Ectodermal cell (in vitro differentiated cells): ENCODE results near the gene MTMR12.
"Not testable (repeated sequence)": the region's sequence is repeated elsewhere in the genome, so short reads cannot be mapped to it uniquely, and the experiment has no call there.

ENCODE experiments used
- H3K27ac ChIP-seq: 2 replicates; pipeline ENCODE4 v1.7.0; 2013; ENCODE audit warnings: mild to moderate bottlenecking, low read depth, low read length; ENCODE audit not compliant: insufficient read depth, poor library complexity, severe bottlenecking
- H3K27me3 ChIP-seq: 2 replicates; pipeline ENCODE4 v1.7.0; 2013; ENCODE audit warnings: mild to moderate bottlenecking, low read length; ENCODE audit not compliant: insufficient read depth, control insufficient read depth, poor library complexity, severe bottlenecking
- H3K36me3 ChIP-seq: one replicate; pipeline ENCODE4 v1.7.0; 2013; ENCODE audit warnings: low read length; ENCODE audit not compliant: control insufficient read depth, insufficient read depth
- H3K4me1 ChIP-seq: one replicate; pipeline ENCODE4 v1.7.0; 2013; ENCODE audit warnings: low read length; ENCODE audit not compliant: control insufficient read depth, insufficient read depth
- H3K4me3 ChIP-seq: 2 replicates; pipeline ENCODE4 v1.7.0; 2013; ENCODE audit warnings: low read depth, low read length, control low read depth; ENCODE audit not compliant: insufficient read depth
- H3K9me3 ChIP-seq: 2 replicates; pipeline ENCODE4 v1.7.0; 2013; ENCODE audit warnings: mild to moderate bottlenecking, low read length, moderate library complexity; ENCODE audit not compliant: control insufficient read depth
- WGBS, 2 experiments: methylation state at CpG; one replicate each; pipeline ENCODE4 v1.1.7; 2013; ENCODE audit warnings: missing lambda C conversion rate in 2 of 2; 5-methylcytosine and 5-hydroxymethylcytosine counted together

The MTMR12 gene

GRCh38 chr5:32287525-32287924 is 25.2 kb downstream of the MTMR12 start:
- WGBS, 2 experiments = 97% methylated on average over 2 to 3 of the region's 3 CpGs

GRCh38 chr5:32285510-32286138 is 27.1 kb downstream of the MTMR12 start:
- H3K36me3 ChIP-seq = no peaks in the 10 kb centered on the region
- H3K27ac ChIP-seq = no peak overlapping the region
- H3K4me3 ChIP-seq = no peak overlapping the region
- WGBS, 2 experiments = 90 to 95% methylated on average over 5 of the region's 5 CpGs
- H3K27me3 ChIP-seq = no peaks in the 10 kb centered on the region
- no peaks in the 10 kb centered on the region for H3K4me1 ChIP-seq
- no peaks in the 10 kb centered on the region for H3K9me3 ChIP-seq

More at GRCh38 chr5:32287525-32287924, 25.2 kb downstream of the MTMR12 start:
- H3K27me3 ChIP-seq, H3K36me3 ChIP-seq, H3K27ac ChIP-seq, H3K4me3 ChIP-seq, H3K9me3 ChIP-seq, H3K4me1 ChIP-seq: not testable (repeated sequence)

GRCh38 chr5:32283539-32284377 is 29.0 kb downstream of the MTMR12 start:
- no peaks in the 10 kb centered on the region for H3K4me1 ChIP-seq
- no peaks in the 10 kb centered on the region for H3K9me3 ChIP-seq
- no peak overlapping the region for H3K27ac ChIP-seq
- no peak overlapping the region for H3K4me3 ChIP-seq
- H3K36me3 ChIP-seq = no peaks in the 10 kb centered on the region
- WGBS, 2 experiments = 92 to 94% methylated on average over 9 of the region's 9 CpGs
- no peaks in the 10 kb centered on the region for H3K27me3 ChIP-seq

GRCh38 chr5:32283061-32283460 is 29.7 kb downstream of the MTMR12 start:
- H3K27ac ChIP-seq = no peak overlapping the region
- no peaks in the 10 kb centered on the region for H3K36me3 ChIP-seq
- H3K9me3 ChIP-seq = no peaks in the 10 kb centered on the region
- 96 to 100% methylated on average over 1 of the region's 1 CpG for WGBS, 2 experiments
- H3K27me3 ChIP-seq = no peaks in the 10 kb centered on the region
- no peaks in the 10 kb centered on the region for H3K4me1 ChIP-seq
- no peak overlapping the region for H3K4me3 ChIP-seq

DNA sequence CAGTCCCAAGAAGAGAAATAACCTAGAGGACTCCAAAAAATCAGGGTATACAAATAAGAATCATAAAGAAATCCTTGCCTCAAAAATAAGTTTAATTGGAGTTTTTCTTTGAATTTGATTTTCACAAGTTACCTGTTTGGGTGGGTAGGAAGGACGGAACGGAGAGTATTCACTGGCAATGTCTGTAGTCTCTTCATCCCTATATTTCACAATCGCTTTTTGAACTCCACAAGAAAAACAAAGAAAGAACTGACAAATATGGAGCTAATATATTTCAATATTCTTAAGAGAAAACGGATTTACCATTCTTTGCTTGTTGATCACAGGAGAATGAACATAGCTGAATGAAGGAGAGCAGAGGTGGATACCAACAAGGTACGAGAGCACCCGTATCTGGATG is 30.1 kb downstream of the MTMR12 start:
- no peak overlapping the region for H3K4me3 ChIP-seq
- no peaks in the 10 kb centered on the region for H3K4me1 ChIP-seq
- H3K36me3 ChIP-seq = no peaks in the 10 kb centered on the region
- WGBS, 2 experiments = 96 to 98% methylated on average over 3 to 6 of the region's 6 CpGs
- H3K27ac ChIP-seq = no peak overlapping the region
- H3K9me3 ChIP-seq = no peaks in the 10 kb centered on the region
- H3K27me3 ChIP-seq = no peaks in the 10 kb centered on the region

DNA sequence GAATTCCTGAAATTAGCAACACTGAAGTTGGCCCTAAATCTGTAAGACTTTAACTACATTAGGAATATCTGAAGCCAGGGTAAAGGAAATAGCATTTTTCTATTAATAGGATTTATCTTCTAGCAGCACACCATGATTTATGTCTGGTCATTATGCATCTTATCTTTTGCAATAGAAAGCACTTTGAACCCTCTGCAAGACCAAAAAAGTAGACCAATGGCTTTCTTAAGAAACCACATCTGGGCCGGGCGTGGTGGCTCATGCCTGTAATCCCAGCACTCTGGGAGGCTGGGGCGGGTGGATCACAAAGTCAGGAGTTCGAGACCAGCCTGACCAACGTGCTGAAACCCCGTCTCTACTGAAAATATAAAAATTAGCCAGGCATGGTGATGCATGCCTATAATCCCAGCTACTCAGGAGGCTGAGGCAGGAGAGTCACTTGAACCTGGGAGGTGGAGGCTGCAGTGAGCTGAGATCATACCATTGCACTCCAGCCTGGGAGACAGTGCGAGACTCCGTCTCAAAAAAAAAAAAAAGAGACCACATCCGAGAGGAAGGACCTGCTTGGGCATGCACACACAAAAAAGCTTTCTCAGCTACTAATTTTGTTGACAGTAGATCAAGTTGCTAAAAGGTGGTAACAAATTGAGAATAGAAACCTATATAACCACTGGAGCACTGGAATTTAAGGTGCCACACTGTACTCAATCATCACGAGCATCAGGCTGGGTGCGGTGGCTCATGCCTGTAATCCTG is 31.2 kb downstream of the MTMR12 start:
- not testable (repeated sequence) for H3K9me3 ChIP-seq, H3K4me3 ChIP-seq, H3K36me3 ChIP-seq, H3K4me1 ChIP-seq, H3K27me3 ChIP-seq, H3K27ac ChIP-seq
- 92 to 95% methylated on average over 10 of the region's 11 CpGs for WGBS, 2 experiments

- Histone ChIP-seq H3K4me3 (no peak overlapping the region), H3K9me3 (no peaks in the 10 kb centered on the region), H3K36me3 (no peaks in the 10 kb centered on the region), H3K4me1 (no peaks in the 10 kb centered on the region), H3K27ac (no peak overlapping the region), H3K27me3 (no peaks in the 10 kb centered on the region)
- 95% methylated on average over 4 to 5 of the region's 5 CpGs for WGBS, 2 experiments
Measured at GRCh38 chr5:32280656-32281081, 32.1 kb downstream of the MTMR12 start.

DNA sequence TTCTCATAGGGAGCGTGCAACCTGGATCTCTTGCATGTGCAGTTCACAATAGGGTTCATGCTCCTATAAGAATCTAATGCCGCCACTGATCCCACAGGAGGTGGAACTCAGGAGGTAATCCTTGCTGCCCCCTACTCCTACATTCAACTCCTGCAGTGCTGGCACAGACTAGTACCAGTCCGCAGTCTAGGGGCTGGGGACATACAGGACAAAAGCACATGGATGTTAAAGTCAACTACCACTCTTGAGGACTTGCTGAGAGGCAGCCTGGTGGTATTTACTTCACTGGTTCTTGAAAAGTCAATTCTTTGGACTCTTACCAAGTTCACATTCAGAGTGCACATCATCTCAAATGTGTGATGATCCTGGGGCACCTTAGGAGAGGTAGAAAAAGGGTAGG is 33.0 kb downstream of the MTMR12 start:
- WGBS, 2 experiments = 88 to 94% methylated on average over 3 of the region's 3 CpGs

GRCh38 chr5:32279223-32279622 is 33.5 kb downstream of the MTMR12 start:
- H3K9me3 ChIP-seq = no peaks in the 10 kb centered on the region
- H3K27ac ChIP-seq = no peak overlapping the region
- H3K4me1 ChIP-seq = peaks cover 13% of the 10 kb centered on the region
- H3K36me3 ChIP-seq = no peaks in the 10 kb centered on the region
- WGBS, 2 experiments = 94 to 95% methylated on average over 3 of the region's 3 CpGs
- no peaks in the 10 kb centered on the region for H3K27me3 ChIP-seq
- H3K4me3 ChIP-seq = no peak overlapping the region

More for the DNA sequence above, 33.0 kb downstream of the MTMR12 start:
- H3K27me3 ChIP-seq = no peaks in the 10 kb centered on the region
- H3K4me1 ChIP-seq = peaks cover 9% of the 10 kb centered on the region
- H3K9me3 ChIP-seq = no peaks in the 10 kb centered on the region
- H3K4me3 ChIP-seq = no peak overlapping the region
- no peaks in the 10 kb centered on the region for H3K36me3 ChIP-seq
- H3K27ac ChIP-seq = no peak overlapping the region

- 89 to 93% methylated on average over 3 of the region's 3 CpGs for WGBS, 2 experiments
- peaks cover 13% of the 10 kb centered on the region for H3K4me1 ChIP-seq
- no peaks in the 10 kb centered on the region for H3K9me3 ChIP-seq
- H3K27ac ChIP-seq = no peak overlapping the region
- H3K27me3 ChIP-seq = no peaks in the 10 kb centered on the region
- H3K4me3 ChIP-seq = no peak overlapping the region
- no peaks in the 10 kb centered on the region for H3K36me3 ChIP-seq
Measured at GRCh38 chr5:32278406-32278805, 34.3 kb downstream of the MTMR12 start.
